Naive B cell (primary cell): ENCODE data around the gene ACSS1. TPM values are rescaled to one million over a fixed set of nuclear protein-coding genes. Genes with fewer than 3 reads are reported as not detected.

Experiments used
- ATAC-seq, 2 donors: fragments of 150-1000 bp; cut with Tn5 transposase; 2 replicates each; pipeline ENCODE4 v1.10.0; 2021; ENCODE audit warnings: low read depth in 2 of 2, mild to moderate bottlenecking in 2 of 2, moderate library complexity in 2 of 2
- DNase-seq: peaks from one replicate; pipeline ENCODE4 v3.0.0; 2022
- H3K27ac Mint-ChIP-seq, 6 donors: one replicate each; pipeline ENCODE4 v1.8.0; 2020 to 2022; ENCODE audit warnings: mild to moderate bottlenecking in 6 of 6, mixed read lengths in 6 of 6, moderate library complexity in 5 of 6, inconsistent platforms in 2 of 6
- H3K27me3 Mint-ChIP-seq, 3 donors: one replicate each; pipeline ENCODE4 v1.8.0; 2021 to 2022; ENCODE audit warnings: mixed read lengths in 3 of 3, mild to moderate bottlenecking in 1 of 3
- H3K36me3 Mint-ChIP-seq, 2 donors: one replicate each; pipeline ENCODE4 v1.8.0; 2020 to 2022; ENCODE audit warnings: mixed read lengths in 2 of 2, inconsistent platforms in 1 of 2, mild to moderate bottlenecking in 1 of 2
- H3K4me1 Mint-ChIP-seq, 3 donors: one replicate each; pipeline ENCODE4 v1.8.0; 2020 to 2022; ENCODE audit warnings: mixed read lengths in 3 of 3, inconsistent platforms in 1 of 3, mild to moderate bottlenecking in 1 of 3, moderate library complexity in 1 of 3
- H3K4me3 Mint-ChIP-seq, 8 donors: one replicate each; pipeline ENCODE4 v1.8.0; 2020 to 2022; ENCODE audit warnings: mild to moderate bottlenecking in 8 of 8, mixed read lengths in 8 of 8, moderate library complexity in 8 of 8, inconsistent platforms in 2 of 8
- H3K9me3 Mint-ChIP-seq, 7 donors: one replicate each; pipeline ENCODE4 v1.8.0; 2020 to 2022; ENCODE audit warnings: mixed read lengths in 7 of 7, mild to moderate bottlenecking in 5 of 7, inconsistent platforms in 2 of 7, moderate library complexity in 1 of 7
- polyA plus RNA-seq, 6 donors: library from polyadenylated mRNA; unstranded; fragments of 300-500 nt; fragmentation: Illumina TruSeq; gene quantifications; one replicate each; pipeline ENCODE4 v1.2.3, GENCODE V29; 2021; ENCODE audit warnings: low read depth in 6 of 6

ACSS1 gene
- polyA plus RNA-seq, 6 donors from 2014 or later, result 84.6 to 115 (median 92.8) TPM

- peaks cover 64 to 92% (median 88%) of the 10 kb centered on the region in 3 donors for H3K4me1 Mint-ChIP-seq
- ATAC-seq (peak; percentile 24 to 26), DNase-seq (peak; percentile 46)
- H3K36me3 Mint-ChIP-seq, result peaks cover 0 to 7% of the 10 kb centered on the region in 2 donors
- H3K4me3 Mint-ChIP-seq, result peak overlapping the region; percentile 82 to 98 (median 90)
- H3K9me3 Mint-ChIP-seq, result no peaks in the 10 kb centered on the region
- peak overlapping the region; percentile 90 to 96 (median 93) for H3K27ac Mint-ChIP-seq
- H3K27me3 Mint-ChIP-seq, result no peaks in the 10 kb centered on the region
Observed at GRCh38 chr20:25052255-25053194, 5.4 kb downstream of the ACSS1 start.

GRCh38 chr20:25051386-25052155, 6.4 kb downstream of the ACSS1 start:
- Mint-ChIP-seq H3K27me3 (no peaks in the 10 kb centered on the region), H3K9me3 (no peaks in the 10 kb centered on the region), H3K27ac (peak overlapping the region in 5 of 6 donors; percentile 56 to 91 (median 70)), H3K4me1 (peaks cover 68 to 87% (median 87%) of the 10 kb centered on the region in 3 donors), H3K36me3 (peaks cover 0 to 7% of the 10 kb centered on the region in 2 donors), H3K4me3 (peak overlapping the region in 7 of 8 donors; percentile 16 to 93 (median 67))
- no peak for ATAC-seq
- no peak for DNase-seq

DNA sequence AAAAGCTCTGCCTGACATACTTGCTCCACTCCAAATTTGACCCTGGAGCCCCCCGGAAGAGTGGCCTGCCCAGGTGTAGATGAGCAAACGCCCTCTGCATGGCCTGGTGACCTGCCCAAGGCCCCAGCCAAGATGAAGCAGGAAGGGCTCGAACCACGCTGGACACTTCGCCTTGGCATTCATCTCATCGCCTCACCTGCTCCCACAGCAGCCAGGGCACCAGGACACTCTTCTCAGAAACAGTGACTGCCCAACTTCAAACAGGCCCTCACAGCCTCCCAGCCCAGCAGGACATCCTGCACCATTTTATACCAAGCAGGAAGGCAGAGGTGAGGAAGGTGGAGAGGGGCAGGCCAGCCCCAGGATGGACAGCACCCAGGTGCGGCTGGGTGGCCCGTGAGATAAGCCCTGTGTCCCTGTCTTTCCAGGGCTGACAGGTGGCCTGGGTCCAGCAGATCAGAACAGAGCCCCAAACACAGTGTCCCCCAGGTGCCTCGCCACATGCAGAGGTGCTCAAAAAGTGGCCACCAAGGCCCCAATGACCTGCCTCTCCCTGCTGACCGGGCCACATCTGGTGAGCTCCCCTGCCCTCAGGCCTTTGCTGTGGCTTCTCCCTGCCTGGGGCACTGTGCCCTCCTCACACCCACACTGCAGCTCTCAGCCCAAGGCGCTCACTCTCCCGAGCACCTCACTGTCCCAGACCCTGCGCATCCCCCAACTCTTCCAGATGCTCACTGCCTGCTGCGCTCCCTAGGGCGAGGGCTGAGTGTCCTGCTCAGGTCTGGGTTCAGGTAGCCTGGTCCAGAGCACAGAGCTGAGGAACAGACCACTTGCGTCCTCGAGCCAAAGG, 7.2 kb downstream of the ACSS1 start:
- peak overlapping the region in 4 of 6 donors; percentile 48 to 83 (median 74) for H3K27ac Mint-ChIP-seq
- peaks cover 0 to 7% of the 10 kb centered on the region in 2 donors for H3K36me3 Mint-ChIP-seq
- H3K9me3 Mint-ChIP-seq, result no peaks in the 10 kb centered on the region
- no peak for DNase-seq
- ATAC-seq, result no peak
- no peaks in the 10 kb centered on the region for H3K27me3 Mint-ChIP-seq
- peaks cover 61 to 87% (median 83%) of the 10 kb centered on the region in 3 donors for H3K4me1 Mint-ChIP-seq
- peak overlapping the region in 6 of 8 donors; percentile 14 to 72 (median 46) for H3K4me3 Mint-ChIP-seq

DNA sequence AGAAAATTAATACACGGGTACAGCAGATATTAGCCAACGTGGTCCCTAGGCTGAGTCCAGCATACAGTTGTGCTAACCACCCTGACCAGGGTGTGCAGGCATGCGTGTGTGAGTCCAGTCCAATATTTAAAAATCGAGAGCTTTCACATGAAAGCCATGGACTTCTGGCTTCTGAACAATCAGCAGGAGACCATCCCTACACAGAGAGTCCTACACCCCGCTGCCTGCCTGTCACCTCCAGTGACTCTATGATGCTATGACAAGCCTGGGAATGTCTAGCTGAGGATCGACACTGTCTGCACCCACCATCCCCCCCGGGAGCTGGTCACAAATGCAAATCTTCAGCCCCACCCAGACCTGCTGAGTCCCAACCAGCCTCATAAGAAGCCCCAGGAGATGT, 7.9 kb downstream of the ACSS1 start:
- DNase-seq, result no peak
- ATAC-seq, result no peak

DNA sequence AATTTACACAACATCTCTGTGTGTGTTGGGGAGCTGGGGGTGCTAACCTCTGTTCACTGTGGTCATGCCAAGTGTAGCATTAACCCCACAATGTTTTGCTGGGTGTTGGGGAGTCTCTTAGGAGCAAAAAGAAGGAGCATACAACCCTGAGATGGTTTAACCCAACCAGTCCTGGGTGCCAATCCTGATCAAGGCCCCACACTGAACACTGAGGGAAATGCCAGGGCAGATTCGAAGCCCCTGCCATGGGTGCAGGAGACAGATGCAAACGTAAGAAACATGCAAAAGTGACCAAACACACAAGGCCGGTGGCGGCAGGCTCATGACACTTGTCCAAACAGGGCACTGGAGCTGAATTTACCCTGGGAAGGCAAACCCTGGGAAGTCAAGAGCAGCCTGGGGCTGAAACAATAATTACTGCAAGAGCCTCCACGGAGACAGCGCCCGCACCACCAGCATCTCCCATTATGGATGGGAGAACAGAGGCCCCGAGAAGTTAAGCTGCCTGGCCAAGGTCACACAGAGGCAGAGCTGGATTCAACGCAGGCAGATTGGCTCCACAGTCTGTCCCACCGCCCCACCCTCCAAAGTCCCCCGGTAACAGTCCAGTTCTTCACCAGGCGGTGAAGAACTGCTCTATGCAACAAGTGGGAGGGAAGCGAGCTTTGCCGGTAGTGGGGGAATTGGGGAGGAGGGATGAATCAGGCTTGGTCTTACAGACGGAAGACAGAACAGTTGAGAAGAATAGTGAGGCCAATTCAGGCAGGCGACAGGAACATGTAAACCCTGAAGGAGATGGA, 8.5 kb downstream of the ACSS1 start:
- Mint-ChIP-seq H3K9me3 (no peaks in the 10 kb centered on the region), H3K36me3 (peaks cover 0 to 7% of the 10 kb centered on the region in 2 donors), H3K4me3 (peak overlapping the region in 4 of 8 donors; percentile 12 to 76 (median 32)), H3K27me3 (no peaks in the 10 kb centered on the region), H3K4me1 (peaks cover 58 to 87% (median 83%) of the 10 kb centered on the region in 3 donors), H3K27ac (peak overlapping the region in 5 of 6 donors; percentile 9 to 97 (median 86))
- ATAC-seq (no peak), DNase-seq (no peak)

More for the DNA sequence above, 7.9 kb downstream of the ACSS1 start:
- Mint-ChIP-seq H3K4me3 (peak overlapping the region in 4 of 8 donors; percentile 12 to 72 (median 50)), H3K27me3 (no peaks in the 10 kb centered on the region), H3K36me3 (peaks cover 0 to 7% of the 10 kb centered on the region in 2 donors), H3K27ac (peak overlapping the region in 5 of 6 donors; percentile 15 to 97 (median 75)), H3K9me3 (no peaks in the 10 kb centered on the region), H3K4me1 (peaks cover 64 to 87% (median 83%) of the 10 kb centered on the region in 3 donors)

DNA sequence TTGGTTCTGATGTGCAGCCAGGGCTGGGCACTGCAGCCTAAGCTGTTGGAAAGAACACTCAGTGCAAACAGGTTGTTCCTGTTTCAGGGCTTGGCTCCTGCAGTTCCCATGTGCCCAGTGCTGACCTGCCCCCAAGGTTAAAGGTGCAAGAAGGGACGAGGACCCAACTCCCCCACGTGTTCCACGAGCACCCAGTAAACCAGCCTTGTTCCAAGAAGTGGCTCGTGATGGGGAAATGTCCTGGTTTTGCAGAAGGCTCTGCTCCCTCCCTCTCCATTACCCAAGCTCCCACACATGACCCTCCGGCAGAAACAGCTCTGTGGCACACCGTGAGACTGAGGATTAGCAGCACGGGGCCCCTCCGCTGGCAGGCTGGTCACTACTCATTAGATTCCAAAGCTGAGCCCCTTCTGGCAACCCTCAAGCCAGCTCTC, 9.4 kb downstream of the ACSS1 start:
- Mint-ChIP-seq H3K27me3 (no peaks in the 10 kb centered on the region), H3K9me3 (no peaks in the 10 kb centered on the region), H3K4me3 (no peak overlapping the region), H3K27ac (peak overlapping the region in 2 of 6 donors; percentile 9 to 76), H3K4me1 (peaks cover 49 to 87% (median 83%) of the 10 kb centered on the region in 3 donors), H3K36me3 (peaks cover 0 to 7% of the 10 kb centered on the region in 2 donors)
- DNase-seq (no peak), ATAC-seq (no peak)

- Mint-ChIP-seq H3K9me3 (no peaks in the 10 kb centered on the region), H3K27me3 (no peaks in the 10 kb centered on the region), H3K4me3 (no peak overlapping the region), H3K4me1 (peaks cover 49 to 87% (median 82%) of the 10 kb centered on the region in 3 donors), H3K27ac (peak overlapping the region in 1 of 6 donors; percentile 76), H3K36me3 (peaks cover 0 to 7% of the 10 kb centered on the region in 2 donors)
- ATAC-seq (no peak), DNase-seq (no peak)
Observed at GRCh38 chr20:25047766-25048165, 10.2 kb downstream of the ACSS1 start.

DNA sequence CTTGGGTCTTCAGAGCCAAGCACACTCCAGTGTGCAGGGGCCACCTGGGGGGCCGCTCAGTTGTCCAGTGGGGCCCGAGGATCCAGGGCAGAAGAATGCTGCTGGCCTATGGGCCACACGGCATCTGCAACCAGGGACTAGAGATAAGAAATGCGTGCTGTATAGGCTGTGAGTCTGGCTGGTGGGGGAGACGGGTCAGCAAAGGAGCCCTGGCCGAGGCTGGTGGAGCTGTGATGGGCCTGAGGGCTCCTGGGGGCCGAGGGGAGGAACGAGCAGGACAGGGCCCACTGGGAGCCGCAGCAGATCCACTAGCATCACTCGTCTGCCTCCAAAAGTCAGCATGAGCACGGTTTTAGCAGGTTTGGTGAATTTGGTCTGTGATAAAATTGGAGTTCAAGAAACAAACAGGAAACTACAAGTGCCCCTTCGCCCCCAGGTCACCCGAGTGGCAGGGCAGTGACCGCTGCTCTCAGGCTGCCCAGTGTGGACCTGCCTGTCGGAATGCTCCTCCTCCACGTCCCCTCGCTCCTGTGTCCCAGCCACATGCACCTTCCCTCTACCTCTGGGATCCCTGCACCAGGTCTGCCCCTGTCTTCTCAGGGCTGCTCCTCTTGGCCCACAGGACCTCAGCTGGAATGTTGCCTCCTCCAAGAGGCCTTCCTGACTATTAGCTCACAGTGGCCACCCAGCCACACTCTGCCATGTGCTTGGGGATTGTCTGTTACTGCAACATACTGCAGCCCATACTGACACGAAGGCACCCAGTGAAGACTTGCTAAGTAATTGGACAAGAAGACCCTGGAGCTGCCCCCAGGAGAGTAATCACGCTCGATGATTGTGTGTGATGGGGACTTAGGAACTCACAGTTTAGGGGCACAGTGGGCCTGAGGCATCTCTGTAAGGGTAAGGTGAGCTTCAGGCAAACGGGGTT, 10.9 kb downstream of the ACSS1 start:
- peaks cover 0 to 7% of the 10 kb centered on the region in 2 donors for H3K36me3 Mint-ChIP-seq
- peak overlapping the region in 2 of 8 donors; percentile 22 to 57 for H3K4me3 Mint-ChIP-seq
- H3K27me3 Mint-ChIP-seq, result no peaks in the 10 kb centered on the region
- DNase-seq (no peak), ATAC-seq (no peak)
- no peaks in the 10 kb centered on the region for H3K9me3 Mint-ChIP-seq
- H3K27ac Mint-ChIP-seq, result peak overlapping the region in 5 of 6 donors; percentile 32 to 94 (median 67)
- H3K4me1 Mint-ChIP-seq, result peaks cover 46 to 85% (median 82%) of the 10 kb centered on the region in 3 donors

- H3K36me3 Mint-ChIP-seq, result peaks cover 0 to 4% of the 10 kb centered on the region in 2 donors
- no peak for DNase-seq
- H3K9me3 Mint-ChIP-seq, result no peaks in the 10 kb centered on the region
- no peak for ATAC-seq
- peak overlapping the region in 5 of 6 donors; percentile 15 to 94 (median 88) for H3K27ac Mint-ChIP-seq
- peaks cover 39 to 81% (median 77%) of the 10 kb centered on the region in 3 donors for H3K4me1 Mint-ChIP-seq
- H3K27me3 Mint-ChIP-seq, result no peaks in the 10 kb centered on the region
- peak overlapping the region in 1 of 8 donors; percentile 22 for H3K4me3 Mint-ChIP-seq
Observed at GRCh38 chr20:25046181-25046641, 11.7 kb downstream of the ACSS1 start.

DNA sequence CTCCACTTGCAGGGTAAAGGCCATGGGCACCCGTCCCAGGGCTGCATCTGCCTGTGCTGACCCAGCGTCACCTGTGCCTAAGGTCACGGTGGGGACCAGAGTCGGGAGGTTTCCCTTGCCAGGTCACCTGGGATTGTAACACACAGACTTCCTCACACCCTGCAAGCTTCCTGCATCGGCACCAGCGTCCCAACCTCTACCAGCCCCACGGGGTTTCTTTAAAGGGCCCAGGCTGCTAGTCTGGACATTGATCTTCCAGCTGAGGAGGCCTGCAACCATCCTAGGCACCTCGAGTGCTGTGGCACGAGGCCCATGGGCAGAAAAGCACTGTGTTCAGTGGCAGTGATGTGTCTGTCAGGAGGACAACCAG, 12.6 kb downstream of the ACSS1 start:
- Mint-ChIP-seq H3K4me1 (peaks cover 30 to 78% (median 69%) of the 10 kb centered on the region in 3 donors), H3K4me3 (peak overlapping the region in 3 of 8 donors; percentile 24 to 47 (median 43)), H3K27ac (peak overlapping the region in 5 of 6 donors; percentile 80 to 94 (median 91)), H3K9me3 (no peaks in the 10 kb centered on the region), H3K36me3 (no peaks in the 10 kb centered on the region), H3K27me3 (no peaks in the 10 kb centered on the region)
- no peak for ATAC-seq
- no peak for DNase-seq
